ENCODE results near the gene NOP53. TPM values are rescaled to one million over a fixed set of nuclear protein-coding genes. Genes with fewer than 3 reads are reported as not detected.

NOP53 gene
- total and polyA plus RNA-seq, 9 of the 15 experiments (the other 6 are each of a cell fraction or from before 2014, with no cell fraction given): 6.5 to 274 (median 145) TPM

GRCh38 chr19:47713046-47714021, 32.0 kb upstream of the NOP53 start, which contains the start of gene EHD2 (continued):
- TF ChIP-seq, protein P1, sequence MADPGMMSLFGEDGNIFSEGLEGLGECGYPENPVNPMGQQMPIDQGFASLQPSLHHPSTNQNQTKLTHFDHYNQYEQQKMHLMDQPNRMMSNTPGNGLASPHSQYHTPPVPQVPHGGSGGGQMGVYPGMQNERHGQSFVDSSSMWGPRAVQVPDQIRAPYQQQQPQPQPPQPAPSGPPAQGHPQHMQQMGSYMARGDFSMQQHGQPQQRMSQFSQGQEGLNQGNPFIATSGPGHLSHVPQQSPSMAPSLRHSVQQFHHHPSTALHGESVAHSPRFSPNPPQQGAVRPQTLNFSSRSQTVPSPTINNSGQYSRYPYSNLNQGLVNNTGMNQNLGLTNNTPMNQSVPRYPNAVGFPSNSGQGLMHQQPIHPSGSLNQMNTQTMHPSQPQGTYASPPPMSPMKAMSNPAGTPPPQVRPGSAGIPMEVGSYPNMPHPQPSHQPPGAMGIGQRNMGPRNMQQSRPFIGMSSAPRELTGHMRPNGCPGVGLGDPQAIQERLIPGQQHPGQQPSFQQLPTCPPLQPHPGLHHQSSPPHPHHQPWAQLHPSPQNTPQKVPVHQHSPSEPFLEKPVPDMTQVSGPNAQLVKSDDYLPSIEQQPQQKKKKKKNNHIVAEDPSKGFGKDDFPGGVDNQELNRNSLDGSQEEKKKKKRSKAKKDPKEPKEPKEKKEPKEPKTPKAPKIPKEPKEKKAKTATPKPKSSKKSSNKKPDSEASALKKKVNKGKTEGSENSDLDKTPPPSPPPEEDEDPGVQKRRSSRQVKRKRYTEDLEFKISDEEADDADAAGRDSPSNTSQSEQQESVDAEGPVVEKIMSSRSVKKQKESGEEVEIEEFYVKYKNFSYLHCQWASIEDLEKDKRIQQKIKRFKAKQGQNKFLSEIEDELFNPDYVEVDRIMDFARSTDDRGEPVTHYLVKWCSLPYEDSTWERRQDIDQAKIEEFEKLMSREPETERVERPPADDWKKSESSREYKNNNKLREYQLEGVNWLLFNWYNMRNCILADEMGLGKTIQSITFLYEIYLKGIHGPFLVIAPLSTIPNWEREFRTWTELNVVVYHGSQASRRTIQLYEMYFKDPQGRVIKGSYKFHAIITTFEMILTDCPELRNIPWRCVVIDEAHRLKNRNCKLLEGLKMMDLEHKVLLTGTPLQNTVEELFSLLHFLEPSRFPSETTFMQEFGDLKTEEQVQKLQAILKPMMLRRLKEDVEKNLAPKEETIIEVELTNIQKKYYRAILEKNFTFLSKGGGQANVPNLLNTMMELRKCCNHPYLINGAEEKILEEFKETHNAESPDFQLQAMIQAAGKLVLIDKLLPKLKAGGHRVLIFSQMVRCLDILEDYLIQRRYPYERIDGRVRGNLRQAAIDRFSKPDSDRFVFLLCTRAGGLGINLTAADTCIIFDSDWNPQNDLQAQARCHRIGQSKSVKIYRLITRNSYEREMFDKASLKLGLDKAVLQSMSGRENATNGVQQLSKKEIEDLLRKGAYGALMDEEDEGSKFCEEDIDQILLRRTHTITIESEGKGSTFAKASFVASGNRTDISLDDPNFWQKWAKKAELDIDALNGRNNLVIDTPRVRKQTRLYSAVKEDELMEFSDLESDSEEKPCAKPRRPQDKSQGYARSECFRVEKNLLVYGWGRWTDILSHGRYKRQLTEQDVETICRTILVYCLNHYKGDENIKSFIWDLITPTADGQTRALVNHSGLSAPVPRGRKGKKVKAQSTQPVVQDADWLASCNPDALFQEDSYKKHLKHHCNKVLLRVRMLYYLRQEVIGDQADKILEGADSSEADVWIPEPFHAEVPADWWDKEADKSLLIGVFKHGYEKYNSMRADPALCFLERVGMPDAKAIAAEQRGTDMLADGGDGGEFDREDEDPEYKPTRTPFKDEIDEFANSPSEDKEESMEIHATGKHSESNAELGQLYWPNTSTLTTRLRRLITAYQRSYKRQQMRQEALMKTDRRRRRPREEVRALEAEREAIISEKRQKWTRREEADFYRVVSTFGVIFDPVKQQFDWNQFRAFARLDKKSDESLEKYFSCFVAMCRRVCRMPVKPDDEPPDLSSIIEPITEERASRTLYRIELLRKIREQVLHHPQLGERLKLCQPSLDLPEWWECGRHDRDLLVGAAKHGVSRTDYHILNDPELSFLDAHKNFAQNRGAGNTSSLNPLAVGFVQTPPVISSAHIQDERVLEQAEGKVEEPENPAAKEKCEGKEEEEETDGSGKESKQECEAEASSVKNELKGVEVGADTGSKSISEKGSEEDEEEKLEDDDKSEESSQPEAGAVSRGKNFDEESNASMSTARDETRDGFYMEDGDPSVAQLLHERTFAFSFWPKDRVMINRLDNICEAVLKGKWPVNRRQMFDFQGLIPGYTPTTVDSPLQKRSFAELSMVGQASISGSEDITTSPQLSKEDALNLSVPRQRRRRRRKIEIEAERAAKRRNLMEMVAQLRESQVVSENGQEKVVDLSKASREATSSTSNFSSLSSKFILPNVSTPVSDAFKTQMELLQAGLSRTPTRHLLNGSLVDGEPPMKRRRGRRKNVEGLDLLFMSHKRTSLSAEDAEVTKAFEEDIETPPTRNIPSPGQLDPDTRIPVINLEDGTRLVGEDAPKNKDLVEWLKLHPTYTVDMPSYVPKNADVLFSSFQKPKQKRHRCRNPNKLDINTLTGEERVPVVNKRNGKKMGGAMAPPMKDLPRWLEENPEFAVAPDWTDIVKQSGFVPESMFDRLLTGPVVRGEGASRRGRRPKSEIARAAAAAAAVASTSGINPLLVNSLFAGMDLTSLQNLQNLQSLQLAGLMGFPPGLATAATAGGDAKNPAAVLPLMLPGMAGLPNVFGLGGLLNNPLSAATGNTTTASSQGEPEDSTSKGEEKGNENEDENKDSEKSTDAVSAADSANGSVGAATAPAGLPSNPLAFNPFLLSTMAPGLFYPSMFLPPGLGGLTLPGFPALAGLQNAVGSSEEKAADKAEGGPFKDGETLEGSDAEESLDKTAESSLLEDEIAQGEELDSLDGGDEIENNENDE (IDR thresholded peaks at IDR 0.05; ENCODE audit: low read depth, low read length): no peak
- TF ChIP-seq XRCC4 (IDR thresholded peaks at IDR 0.05; ENCODE audit: extremely low read depth, insufficient read depth, insufficient read length) (no peak), MAFF (IDR thresholded peaks at IDR 0.05; ENCODE audit: low read length) (no peak), PYGO2 (tag; IDR thresholded peaks at IDR 0.05) (no peak), ARID3B (CRISPR knock-in tag; IDR thresholded peaks at IDR 0.05; ENCODE audit: borderline replicate concordance) (no peak), EGR1 (conservative IDR thresholded peaks at IDR 0.05) (peak; percentile 96), PCBP2 (IDR thresholded peaks at IDR 0.05; ENCODE audit: low read depth, low read length, poor library complexity, severe bottlenecking) (no peak), ZNF263 (CRISPR knock-in tag; IDR thresholded peaks at IDR 0.05; ENCODE audit: borderline replicate concordance) (peak; percentile 99)
- TF ChIP-seq, protein P2, sequence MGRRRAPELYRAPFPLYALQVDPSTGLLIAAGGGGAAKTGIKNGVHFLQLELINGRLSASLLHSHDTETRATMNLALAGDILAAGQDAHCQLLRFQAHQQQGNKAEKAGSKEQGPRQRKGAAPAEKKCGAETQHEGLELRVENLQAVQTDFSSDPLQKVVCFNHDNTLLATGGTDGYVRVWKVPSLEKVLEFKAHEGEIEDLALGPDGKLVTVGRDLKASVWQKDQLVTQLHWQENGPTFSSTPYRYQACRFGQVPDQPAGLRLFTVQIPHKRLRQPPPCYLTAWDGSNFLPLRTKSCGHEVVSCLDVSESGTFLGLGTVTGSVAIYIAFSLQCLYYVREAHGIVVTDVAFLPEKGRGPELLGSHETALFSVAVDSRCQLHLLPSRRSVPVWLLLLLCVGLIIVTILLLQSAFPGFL (CRISPR knock-in tag; IDR thresholded peaks at IDR 0.05): no peak
